DOHH2 (cell line): ENCODE results near the gene C1GALT1.
"Not testable (repeated sequence)": the region's sequence is repeated elsewhere in the genome, so short reads cannot be mapped to it uniquely, and the experiment has no call there.

Experiments
- H3F3A ChIP-seq: fragments of 200-600 bp; sonication (generic), shearing (Covaris generic); 2 replicates; pipeline ENCODE4 v1.6.0; 2016; ENCODE audit warnings: antibody characterized with exemption, mild to moderate bottlenecking; ENCODE audit not compliant: control insufficient read depth, insufficient read depth
- H3K27ac ChIP-seq: fragments of 200-600 bp; sonication (generic); 2 replicates; pipeline ENCODE4 v1.5.1; 2014; ENCODE audit warnings: low read depth, mild to moderate bottlenecking, low read length, moderate library complexity
- H3K27me3 ChIP-seq: fragments of 200-600 bp; sonication (generic); 2 replicates; pipeline ENCODE4 v1.6.1; 2014; ENCODE audit warnings: mild to moderate bottlenecking, low read length, mixed read lengths; ENCODE audit not compliant: control insufficient read depth
- H3K36me3 ChIP-seq: fragments of 200-600 bp; sonication (generic); 2 replicates; pipeline ENCODE4 v1.6.1; 2014; ENCODE audit warnings: mild to moderate bottlenecking, low read length, moderate library complexity, mixed read lengths; ENCODE audit not compliant: control insufficient read depth
- H3K4me1 ChIP-seq: fragments of 200-600 bp; sonication (generic); 2 replicates; pipeline ENCODE4 v1.6.1; 2014; ENCODE audit warnings: mild to moderate bottlenecking, low read length, mixed read lengths; ENCODE audit not compliant: control insufficient read depth
- H3K4me2 ChIP-seq: fragments of 200-600 bp; sonication (generic); 2 replicates; pipeline ENCODE4 v1.6.0; 2014; ENCODE audit warnings: mild to moderate bottlenecking, low read length, moderate library complexity
- H3K4me3 ChIP-seq: fragments of 200-600 bp; sonication (generic); 2 replicates; pipeline ENCODE4 v1.5.1; 2014; ENCODE audit warnings: mild to moderate bottlenecking, low read length, mixed read lengths
- H3K79me2 ChIP-seq: fragments of 200-600 bp; sonication (generic); 2 replicates; pipeline ENCODE4 v1.6.1; 2014; ENCODE audit warnings: mild to moderate bottlenecking, low read length, mixed read lengths; ENCODE audit not compliant: control insufficient read depth
- H3K9me2 ChIP-seq: fragments of 200-600 bp; sonication (generic); replicated peaks from 2 replicates; pipeline ENCODE4 v1.6.1; 2014; ENCODE audit warnings: mild to moderate bottlenecking, low read length, mixed read lengths; ENCODE audit not compliant: control insufficient read depth
- H3K9me3 ChIP-seq: fragments of 200-600 bp; sonication (generic); 2 replicates; pipeline ENCODE4 v1.6.1; 2014; ENCODE audit warnings: antibody characterized with exemption, low read length, mixed read lengths; ENCODE audit not compliant: control insufficient read depth, insufficient read depth
- H4K20me1 ChIP-seq: fragments of 200-600 bp; sonication (generic); 2 replicates; pipeline ENCODE4 v1.6.0; 2014; ENCODE audit warnings: low read depth, mild to moderate bottlenecking, antibody characterized with exemption, low read length, moderate library complexity; ENCODE audit not compliant: control insufficient read depth, insufficient read depth
- EZH2phosphoT487 ChIP-seq: fragments of 200-600 bp; sonication (generic); IDR thresholded peaks from 2 replicates; pipeline ENCODE4 v1.6.1; 2017; ENCODE audit warnings: borderline replicate concordance, mild to moderate bottlenecking, antibody characterized with exemption, low read length, moderate library complexity, mixed read lengths
- TF ChIP-seq, protein P1 (sequence below): fragments of 200-600 bp; sonication (generic); IDR thresholded peaks from one replicate; pipeline ENCODE4 v1.5.1; 2014; ENCODE audit warnings: antibody characterized with exemption, mild to moderate bottlenecking, low read depth, low read length; ENCODE audit not compliant: poor library complexity, severe bottlenecking

Gene C1GALT1

DNA sequence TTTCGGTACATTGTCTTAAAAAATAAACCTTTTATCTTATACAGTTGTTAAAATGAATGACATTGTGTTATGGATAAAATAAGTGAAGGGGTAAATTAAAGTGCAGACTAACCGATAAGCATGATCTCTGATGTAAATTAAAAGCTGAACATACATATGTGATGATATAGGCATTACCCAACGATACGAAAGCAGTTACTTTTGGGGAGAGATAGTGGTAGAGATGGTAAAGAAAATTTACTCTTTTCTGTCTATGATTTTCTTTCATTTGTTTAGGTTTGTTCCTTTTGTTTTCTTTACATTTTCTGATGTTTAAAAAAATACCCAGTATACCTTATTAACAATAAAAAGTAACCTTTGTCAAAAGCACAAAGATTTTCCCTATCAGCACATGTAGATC lies 6.4 kb downstream of the C1GALT1 start:
- Histone ChIP-seq H4K20me1 (no peaks in the 10 kb centered on the region; the same call in none of the 2 replicates), H3K4me1 (peaks cover 12% of the 10 kb centered on the region), H3K79me2 (peaks cover 94% of the 10 kb centered on the region), H3K36me3 (peaks cover 24% of the 10 kb centered on the region), H3K27me3 (no peaks in the 10 kb centered on the region), H3K27ac (no peak overlapping the region), H3K9me3 (peaks cover 8% of the 10 kb centered on the region; the same call in 1 of the 2 replicates), H3K4me2 (no peak overlapping the region), H3K9me2 (no peaks in the 10 kb centered on the region), H3K4me3 (no peak overlapping the region), H3F3A (0 out of 2 replicates have a peak, but pooled peaks cover 3% of the 10 kb centered on the region)
- TF ChIP-seq, protein P1, sequence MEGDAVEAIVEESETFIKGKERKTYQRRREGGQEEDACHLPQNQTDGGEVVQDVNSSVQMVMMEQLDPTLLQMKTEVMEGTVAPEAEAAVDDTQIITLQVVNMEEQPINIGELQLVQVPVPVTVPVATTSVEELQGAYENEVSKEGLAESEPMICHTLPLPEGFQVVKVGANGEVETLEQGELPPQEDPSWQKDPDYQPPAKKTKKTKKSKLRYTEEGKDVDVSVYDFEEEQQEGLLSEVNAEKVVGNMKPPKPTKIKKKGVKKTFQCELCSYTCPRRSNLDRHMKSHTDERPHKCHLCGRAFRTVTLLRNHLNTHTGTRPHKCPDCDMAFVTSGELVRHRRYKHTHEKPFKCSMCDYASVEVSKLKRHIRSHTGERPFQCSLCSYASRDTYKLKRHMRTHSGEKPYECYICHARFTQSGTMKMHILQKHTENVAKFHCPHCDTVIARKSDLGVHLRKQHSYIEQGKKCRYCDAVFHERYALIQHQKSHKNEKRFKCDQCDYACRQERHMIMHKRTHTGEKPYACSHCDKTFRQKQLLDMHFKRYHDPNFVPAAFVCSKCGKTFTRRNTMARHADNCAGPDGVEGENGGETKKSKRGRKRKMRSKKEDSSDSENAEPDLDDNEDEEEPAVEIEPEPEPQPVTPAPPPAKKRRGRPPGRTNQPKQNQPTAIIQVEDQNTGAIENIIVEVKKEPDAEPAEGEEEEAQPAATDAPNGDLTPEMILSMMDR = no peak
- no peak for TF ChIP-seq EZH2phosphoT487

- Histone ChIP-seq H3K4me3 (no peak overlapping the region), H3K9me3 (peaks cover 8% of the 10 kb centered on the region; the same call in 1 of the 2 replicates), H3K27me3 (no peaks in the 10 kb centered on the region), H3K27ac (no peak overlapping the region), H3K4me2 (no peak overlapping the region), H3K4me1 (no peaks in the 10 kb centered on the region), H3K9me2 (no peaks in the 10 kb centered on the region), H4K20me1 (no peaks in the 10 kb centered on the region; the same call in 1 of the 2 replicates), H3F3A (0 out of 2 replicates have a peak, but pooled peaks cover 3% of the 10 kb centered on the region), H3K36me3 (peaks cover 22% of the 10 kb centered on the region), H3K79me2 (peaks cover 94% of the 10 kb centered on the region)
- TF ChIP-seq EZH2phosphoT487 = no peak
- TF ChIP-seq, protein P1 = no peak
Observed at GRCh38 chr7:7190142-7190541, 7.8 kb downstream of the C1GALT1 start.

GRCh38 chr7:7191137-7191536 lies 8.8 kb downstream of the C1GALT1 start:
- Histone ChIP-seq H3K4me1 (no peaks in the 10 kb centered on the region), H3K9me2 (no peaks in the 10 kb centered on the region), H3K79me2 (peaks cover 94% of the 10 kb centered on the region), H3K4me3 (no peak overlapping the region), H3K9me3 (peaks cover 8% of the 10 kb centered on the region; the same call in 1 of the 2 replicates), H3K27ac (no peak overlapping the region), H3F3A (0 out of 2 replicates have a peak, but pooled peaks cover 3% of the 10 kb centered on the region), H3K36me3 (peaks cover 12% of the 10 kb centered on the region), H4K20me1 (no peaks in the 10 kb centered on the region; the same call in 1 of the 2 replicates), H3K4me2 (no peak overlapping the region), H3K27me3 (no peaks in the 10 kb centered on the region)
- no peak for TF ChIP-seq EZH2phosphoT487
- TF ChIP-seq, protein P1 = no peak

DNA sequence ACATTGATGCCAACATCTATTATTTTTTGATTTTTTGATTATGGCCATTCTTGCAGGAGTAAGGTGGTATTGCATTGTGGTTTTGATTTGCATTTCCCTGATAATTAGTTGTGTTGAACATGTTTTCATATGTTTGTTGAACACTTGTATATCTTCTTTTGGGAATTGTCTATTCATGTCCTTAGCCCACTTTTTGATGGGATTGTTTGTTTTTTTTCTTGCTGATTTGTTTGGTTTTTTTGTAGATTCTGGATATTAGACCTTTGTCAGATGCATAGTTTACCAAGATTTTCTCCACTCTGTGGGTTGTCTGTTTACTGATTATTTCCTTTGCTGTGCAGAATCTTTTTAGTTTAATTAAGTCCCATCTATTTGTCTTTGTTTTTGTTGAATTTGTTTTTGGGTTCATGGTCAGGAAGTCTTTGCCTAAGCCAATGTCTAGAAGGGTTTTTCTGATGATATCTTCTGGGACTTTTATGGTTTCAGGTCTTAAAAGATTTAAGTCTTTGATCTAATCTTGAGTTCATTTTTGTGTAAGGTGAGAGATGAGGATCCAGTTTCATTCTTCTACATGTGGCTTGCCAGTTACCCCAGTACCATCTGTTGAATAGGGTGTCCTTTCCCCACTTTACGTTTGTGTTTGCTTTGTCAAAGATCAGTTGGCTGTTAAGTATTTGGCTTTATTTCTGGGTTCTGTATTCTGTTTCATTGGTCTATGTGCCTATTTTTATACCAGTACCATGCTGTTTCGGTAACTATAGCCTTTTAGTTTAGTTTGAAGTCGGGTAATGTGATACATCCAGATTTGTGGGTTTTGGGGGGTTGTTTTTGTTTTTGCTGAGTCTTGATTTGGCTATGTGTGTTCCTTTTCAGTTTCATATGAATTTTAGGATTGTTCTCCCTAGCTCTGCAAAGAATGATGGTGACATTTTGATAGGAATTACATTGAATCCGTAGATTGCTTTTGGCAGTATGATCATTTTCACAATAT lies 10.7 kb downstream of the C1GALT1 start:
- H3K4me2 ChIP-seq, H3F3A ChIP-seq, H3K27ac ChIP-seq, H3K4me3 ChIP-seq, H4K20me1 ChIP-seq, H3K9me2 ChIP-seq, H3K4me1 ChIP-seq, H3K27me3 ChIP-seq: not testable (repeated sequence)
- Histone ChIP-seq H3K9me3 (peaks cover 11% of the 10 kb centered on the region; the same call in 1 of the 2 replicates), H3K79me2 (peaks cover 89% of the 10 kb centered on the region), H3K36me3 (peaks cover 11% of the 10 kb centered on the region)

- H3K9me3 ChIP-seq, H3F3A ChIP-seq, H3K36me3 ChIP-seq, H3K27me3 ChIP-seq, H3K9me2 ChIP-seq, H3K4me3 ChIP-seq, H3K27ac ChIP-seq, H3K4me2 ChIP-seq: not testable (repeated sequence)
- Histone ChIP-seq H4K20me1 (peaks cover 14% of the 10 kb centered on the region), H3K79me2 (peaks cover 78% of the 10 kb centered on the region), H3K4me1 (peaks cover 15% of the 10 kb centered on the region)
Observed at GRCh38 chr7:7199592-7199991, 17.2 kb downstream of the C1GALT1 start.
